Uterus (tissue), 4 donors: ENCODE results near the gene FARS2. TPM values are rescaled to one million over a fixed set of nuclear protein-coding genes. Genes with fewer than 3 reads are reported as not detected.

ENCODE experiments used
- DNase-seq, 2 donors: peaks; one replicate each; pipeline ENCODE4 v3.0.0-alpha.2; 2019 to 2020
- H3K27ac ChIP-seq, 2 donors: fragments of 200-600 bp; sonication (generic); 1 replicate in 1 of 2; 2 replicates in 1 of 2; pipeline ENCODE4 v1.5.1; 2016 to 2018
- H3K27me3 ChIP-seq, 2 donors: fragments of 200-600 bp; sonication (generic); one replicate each; pipeline ENCODE4 v1.5.1; 2018 to 2019; ENCODE audit warnings: control low read depth in 1 of 2
- H3K36me3 ChIP-seq, 2 donors: fragments of 200-600 bp; sonication (generic); one replicate each; pipeline ENCODE4 v1.5.1; 2019; ENCODE audit warnings: control low read depth in 1 of 2
- H3K4me1 ChIP-seq, 2 donors: fragments of 200-600 bp; sonication (generic); one replicate each; pipeline ENCODE4 v1.5.1; 2018 to 2019; ENCODE audit warnings: control low read depth in 1 of 2
- H3K4me3 ChIP-seq, 2 donors: fragments of 200-600 bp; sonication (generic); 1 replicate in 1 of 2; 2 replicates in 1 of 2; pipeline ENCODE4 v1.5.1; 2018 to 2019; ENCODE audit warnings: mild to moderate bottlenecking in 1 of 2
- H3K9me3 ChIP-seq, 2 donors: fragments of 200-600 bp; sonication (generic); one replicate each; pipeline ENCODE4 v1.5.1; 2019; ENCODE audit warnings: control low read depth in 1 of 2
- POLR2A ChIP-seq, 2 donors: fragments of 450-650 bp; IDR thresholded peaks; one replicate each; pipeline ENCODE4 v1.6.1; 2016; ENCODE audit warnings: antibody characterized with exemption in 2 of 2, mild to moderate bottlenecking in 1 of 2, moderate library complexity in 1 of 2
- intact Hi-C: fragments of 100-400 bp; cut with DNase I; formaldehyde crosslinking; loops from one replicate; pipeline ENCODE4 v1.15.1; 2023; ENCODE audit warnings: low total_unique reads
- total RNA-seq, 4 donors: library from RNA; depleted of rRNA in 3 of 4; stranded (reverse); fragments of >200 nt in 3 of 4; gene quantifications; one replicate each; pipeline versions ENCODE4 v1.1.0 to v1.2.4, GENCODE V29; 2014 to 2023
- TF ChIP-seq, protein P1 (sequence below), 4 experiments: fragments of 200-600 bp in 2 of 4; fragments of 450-650 bp in 2 of 4; sonication (generic) in 2 of 4; IDR thresholded peaks; one replicate each; pipeline ENCODE4 v1.5.1; 2016 to 2019; ENCODE audit warnings: antibody characterized with exemption in 4 of 4, mild to moderate bottlenecking in 2 of 4, moderate library complexity in 1 of 4
- donor health status: DM: yes; HTN: yes; CAD: no.

Gene FARS2
- total RNA-seq, 4 donors from 2014 or later: 14.4 to 32.5 (median 25.6) TPM

DNA sequence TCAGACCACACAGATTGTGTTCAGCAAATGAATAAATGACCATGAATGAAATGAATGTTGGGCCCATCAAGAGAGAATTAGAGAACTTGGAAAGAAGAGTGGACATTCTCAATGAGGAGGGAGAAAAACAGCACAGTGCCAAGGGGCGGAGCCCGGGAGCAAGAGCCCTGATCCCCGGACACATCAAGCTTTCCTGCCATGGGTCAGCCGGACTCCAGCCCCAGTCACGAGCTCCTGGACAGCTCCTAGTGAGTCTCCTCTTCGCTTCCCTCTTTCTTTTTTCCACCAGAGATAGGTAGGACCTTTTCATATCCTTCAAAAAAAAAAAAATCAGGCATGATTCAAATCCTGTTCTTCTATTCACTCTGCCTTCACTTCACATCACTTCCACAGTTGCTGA lies 471.2 kb downstream of the FARS2 start:
- no peak overlapping the region for H3K27ac ChIP-seq

GRCh38 chr6:5736016-5736738 lies 474.9 kb downstream of the FARS2 start:
- Histone ChIP-seq H3K9me3 (no peaks in the 10 kb centered on the region), H3K4me3 (no peak overlapping the region), H3K4me1 (no peaks in the 10 kb centered on the region), H3K27me3 (no peaks in the 10 kb centered on the region), H3K36me3 (no peaks in the 10 kb centered on the region), H3K27ac (no peak overlapping the region)
- DNase-seq: no peak
- TF ChIP-seq, protein P1, sequence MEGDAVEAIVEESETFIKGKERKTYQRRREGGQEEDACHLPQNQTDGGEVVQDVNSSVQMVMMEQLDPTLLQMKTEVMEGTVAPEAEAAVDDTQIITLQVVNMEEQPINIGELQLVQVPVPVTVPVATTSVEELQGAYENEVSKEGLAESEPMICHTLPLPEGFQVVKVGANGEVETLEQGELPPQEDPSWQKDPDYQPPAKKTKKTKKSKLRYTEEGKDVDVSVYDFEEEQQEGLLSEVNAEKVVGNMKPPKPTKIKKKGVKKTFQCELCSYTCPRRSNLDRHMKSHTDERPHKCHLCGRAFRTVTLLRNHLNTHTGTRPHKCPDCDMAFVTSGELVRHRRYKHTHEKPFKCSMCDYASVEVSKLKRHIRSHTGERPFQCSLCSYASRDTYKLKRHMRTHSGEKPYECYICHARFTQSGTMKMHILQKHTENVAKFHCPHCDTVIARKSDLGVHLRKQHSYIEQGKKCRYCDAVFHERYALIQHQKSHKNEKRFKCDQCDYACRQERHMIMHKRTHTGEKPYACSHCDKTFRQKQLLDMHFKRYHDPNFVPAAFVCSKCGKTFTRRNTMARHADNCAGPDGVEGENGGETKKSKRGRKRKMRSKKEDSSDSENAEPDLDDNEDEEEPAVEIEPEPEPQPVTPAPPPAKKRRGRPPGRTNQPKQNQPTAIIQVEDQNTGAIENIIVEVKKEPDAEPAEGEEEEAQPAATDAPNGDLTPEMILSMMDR (IDR thresholded peaks at IDR 0.05): no peak
- TF ChIP-seq POLR2A (IDR thresholded peaks at IDR 0.05): no peak
- intact Hi-C loops: no loop called here

More for the DNA sequence above, 471.2 kb downstream of the FARS2 start:
- Histone ChIP-seq H3K36me3 (no peaks in the 10 kb centered on the region), H3K27me3 (no peaks in the 10 kb centered on the region), H3K4me1 (no peaks in the 10 kb centered on the region), H3K9me3 (no peaks in the 10 kb centered on the region), H3K4me3 (no peak overlapping the region)
- DNase-seq: no peak
- no peak for TF ChIP-seq POLR2A (IDR thresholded peaks at IDR 0.05)
- TF ChIP-seq, protein P1 (IDR thresholded peaks at IDR 0.05): no peak
- intact Hi-C loops: no loop called here

DNA sequence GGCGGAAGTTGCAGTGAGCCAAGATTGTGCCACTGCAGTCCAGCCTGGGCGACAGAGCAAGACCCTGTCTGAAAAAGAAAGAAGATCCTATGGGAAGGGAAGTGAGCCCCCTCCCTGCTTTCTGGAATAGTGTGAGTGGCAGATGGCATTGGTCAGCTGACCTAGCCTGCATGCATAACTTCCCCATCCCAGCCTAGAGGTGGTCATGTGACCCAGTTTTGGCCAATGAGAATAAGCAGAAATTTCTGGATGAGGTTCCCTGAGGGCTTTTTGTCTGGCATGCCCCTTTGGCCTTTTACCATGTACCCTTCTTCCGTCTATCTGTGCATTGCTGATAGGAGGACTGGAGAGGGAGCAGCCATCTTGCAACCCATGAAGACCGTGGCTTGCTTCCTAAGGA lies 476.1 kb downstream of the FARS2 start:
- Histone ChIP-seq H3K9me3 (no peaks in the 10 kb centered on the region), H3K27ac (no peak overlapping the region), H3K36me3 (no peaks in the 10 kb centered on the region), H3K4me1 (no peaks in the 10 kb centered on the region), H3K4me3 (no peak overlapping the region), H3K27me3 (no peaks in the 10 kb centered on the region)
- DNase-seq: no peak
- TF ChIP-seq, protein P1 (IDR thresholded peaks at IDR 0.05): no peak
- no peak for TF ChIP-seq POLR2A (IDR thresholded peaks at IDR 0.05)
- intact Hi-C loops: no loop called here

GRCh38 chr6:5738211-5738610 lies 476.9 kb downstream of the FARS2 start:
- no peaks in the 10 kb centered on the region for H3K9me3 ChIP-seq
- no peaks in the 10 kb centered on the region for H3K4me1 ChIP-seq
- no peaks in the 10 kb centered on the region for H3K36me3 ChIP-seq
- no peaks in the 10 kb centered on the region for H3K27me3 ChIP-seq
- H3K27ac ChIP-seq: no peak overlapping the region
- no peak for TF ChIP-seq POLR2A (IDR thresholded peaks at IDR 0.05)
- TF ChIP-seq, protein P1 (IDR thresholded peaks at IDR 0.05): no peak
- no peak overlapping the region for H3K4me3 ChIP-seq
- intact Hi-C loops: no loop called here
- no peak for DNase-seq

GRCh38 chr6:5744497-5744896 lies 483.2 kb downstream of the FARS2 start:
- no peaks in the 10 kb centered on the region for H3K36me3 ChIP-seq
- no peak overlapping the region for H3K27ac ChIP-seq
- DNase-seq: no peak
- H3K4me1 ChIP-seq: no peaks in the 10 kb centered on the region
- H3K27me3 ChIP-seq: no peaks in the 10 kb centered on the region
- no peaks in the 10 kb centered on the region for H3K9me3 ChIP-seq
- H3K4me3 ChIP-seq: no peak overlapping the region
- TF ChIP-seq, protein P1 (IDR thresholded peaks at IDR 0.05): no peak
- no peak for TF ChIP-seq POLR2A (IDR thresholded peaks at IDR 0.05)
- intact Hi-C loops: no loop called here
